Activated T-cell treated with anti-CD3 and anti-CD28 coated beads for 48 hours (primary cell): ENCODE results near the gene MON1A.
"Not testable (repeated sequence)": the region's sequence is repeated elsewhere in the genome, so short reads cannot be mapped to it uniquely, and the experiment has no call there.

Experiments used
- DNase-seq: peaks from one replicate; pipeline ENCODE4 v3.0.0-alpha.2; 2020; ENCODE audit warnings: low read depth

The MON1A gene, protein sequence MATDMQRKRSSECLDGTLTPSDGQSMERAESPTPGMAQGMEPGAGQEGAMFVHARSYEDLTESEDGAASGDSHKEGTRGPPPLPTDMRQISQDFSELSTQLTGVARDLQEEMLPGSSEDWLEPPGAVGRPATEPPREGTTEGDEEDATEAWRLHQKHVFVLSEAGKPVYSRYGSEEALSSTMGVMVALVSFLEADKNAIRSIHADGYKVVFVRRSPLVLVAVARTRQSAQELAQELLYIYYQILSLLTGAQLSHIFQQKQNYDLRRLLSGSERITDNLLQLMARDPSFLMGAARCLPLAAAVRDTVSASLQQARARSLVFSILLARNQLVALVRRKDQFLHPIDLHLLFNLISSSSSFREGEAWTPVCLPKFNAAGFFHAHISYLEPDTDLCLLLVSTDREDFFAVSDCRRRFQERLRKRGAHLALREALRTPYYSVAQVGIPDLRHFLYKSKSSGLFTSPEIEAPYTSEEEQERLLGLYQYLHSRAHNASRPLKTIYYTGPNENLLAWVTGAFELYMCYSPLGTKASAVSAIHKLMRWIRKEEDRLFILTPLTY

DNA sequence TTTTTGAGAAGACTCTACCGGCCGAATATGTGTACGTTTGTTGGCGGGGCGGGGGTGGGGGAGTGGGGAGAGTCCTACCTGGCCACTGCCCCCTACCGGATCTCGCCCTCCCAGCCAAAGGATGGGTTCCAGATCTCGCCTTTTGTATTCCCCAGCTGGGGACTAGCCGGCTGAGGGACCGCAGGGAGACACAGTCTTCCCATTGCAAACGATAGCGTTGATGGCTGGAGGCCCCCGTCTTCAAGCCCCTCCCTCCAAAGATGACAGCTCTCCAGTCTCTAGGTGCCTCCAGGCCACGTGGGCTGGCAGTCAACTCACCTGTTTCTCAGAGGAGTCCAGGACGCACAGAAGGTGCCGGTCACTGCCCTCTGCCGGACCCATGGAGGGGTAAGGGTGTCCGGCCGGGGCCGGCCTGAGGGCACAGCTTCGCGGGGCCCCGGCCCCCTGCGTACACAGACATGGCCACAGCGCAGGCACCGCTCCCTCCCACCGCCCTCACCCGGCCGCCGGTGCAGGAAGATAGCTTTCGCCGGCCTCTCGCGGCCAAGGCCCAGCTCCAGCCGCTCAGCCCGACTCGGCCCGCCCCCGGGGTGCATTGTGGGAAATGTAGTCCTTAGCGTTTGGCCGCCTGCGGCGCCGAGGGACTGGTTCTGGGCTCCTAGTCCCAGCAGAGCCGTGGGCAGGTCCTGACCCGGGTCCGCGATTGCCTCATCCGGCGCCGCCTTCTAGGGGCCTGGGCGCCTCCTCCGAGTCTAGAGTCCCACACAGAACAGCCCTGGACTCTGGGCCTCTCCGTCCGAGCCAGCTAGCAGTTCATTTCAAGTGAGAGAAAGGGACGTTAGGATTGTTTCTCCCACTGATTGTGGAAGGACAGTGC, at the start of gene MON1A:
TSS of gene MON1A (minus strand) at position 521 of the 877 bp plus-strand sequence. CDS start 16,465 bp downstream, outside the sequence.
- peak; percentile 86 for DNase-seq

DNA sequence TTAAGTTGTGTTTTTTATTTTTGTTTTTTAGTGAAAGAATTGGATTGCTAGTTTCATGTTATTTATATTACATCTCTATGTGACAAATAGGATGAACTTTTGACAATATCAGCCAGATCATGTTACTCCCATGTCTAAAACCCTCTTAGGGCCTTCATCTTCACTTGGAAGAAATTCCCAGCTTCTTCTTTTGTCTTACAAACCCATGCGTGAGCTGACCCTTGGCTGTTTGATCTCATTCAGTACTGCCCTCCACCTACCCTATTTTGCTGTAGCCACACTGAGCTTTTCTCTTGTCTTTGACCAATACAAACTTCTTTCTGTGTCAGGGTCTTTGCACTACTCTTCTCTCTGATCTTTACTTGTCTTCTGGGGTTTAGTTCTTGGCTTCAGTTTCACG, 47.3 kb upstream of the MON1A start:
- DNase-seq = no peak

GRCh38 chr3:49972656-49973055, 43.0 kb upstream of the MON1A start:
- DNase-seq = no peak

DNA sequence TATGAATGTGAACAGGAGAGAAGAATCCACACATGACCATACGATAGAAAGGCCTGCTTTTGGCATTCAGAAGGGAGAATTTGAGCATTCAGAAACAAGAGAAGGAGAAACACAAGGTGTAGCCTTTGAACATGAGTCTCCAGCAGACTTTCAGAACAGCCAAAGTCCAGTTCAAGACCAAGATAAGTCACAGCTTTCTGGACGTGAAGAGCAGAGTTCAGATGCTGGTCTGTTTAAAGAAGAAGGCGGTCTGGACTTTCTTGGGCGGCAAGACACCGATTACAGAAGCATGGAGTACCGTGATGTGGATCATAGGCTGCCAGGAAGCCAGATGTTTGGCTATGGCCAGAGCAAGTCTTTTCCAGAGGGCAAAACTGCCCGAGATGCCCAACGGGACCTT, 38.7 kb upstream of the MON1A start:
- DNase-seq = no peak

- DNase-seq = no peak
Measured at GRCh38 chr3:49967291-49967690, 37.7 kb upstream of the MON1A start.

GRCh38 chr3:49966233-49966942, 36.8 kb upstream of the MON1A start:
- no peak for DNase-seq

DNA sequence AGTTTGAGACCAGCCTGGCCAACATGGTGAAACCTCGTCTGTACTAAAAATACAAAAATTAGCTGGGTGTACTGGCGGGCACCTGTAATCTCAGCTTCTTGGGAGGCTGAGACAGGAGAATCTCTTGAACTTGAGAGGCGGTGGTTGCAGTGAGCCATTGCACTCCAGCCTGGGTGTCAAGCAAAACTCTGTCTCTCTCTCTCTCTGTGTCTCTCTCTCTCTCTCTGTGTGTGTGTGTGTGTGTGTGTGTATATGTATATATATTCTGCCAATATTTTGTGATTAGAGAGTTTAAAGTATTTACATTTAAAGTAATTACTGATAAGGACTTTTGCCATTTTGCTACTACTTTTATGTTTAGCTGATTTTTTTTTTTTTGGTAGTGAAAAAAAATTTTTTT, 26.0 kb upstream of the MON1A start:
- DNase-seq = no peak

DNA sequence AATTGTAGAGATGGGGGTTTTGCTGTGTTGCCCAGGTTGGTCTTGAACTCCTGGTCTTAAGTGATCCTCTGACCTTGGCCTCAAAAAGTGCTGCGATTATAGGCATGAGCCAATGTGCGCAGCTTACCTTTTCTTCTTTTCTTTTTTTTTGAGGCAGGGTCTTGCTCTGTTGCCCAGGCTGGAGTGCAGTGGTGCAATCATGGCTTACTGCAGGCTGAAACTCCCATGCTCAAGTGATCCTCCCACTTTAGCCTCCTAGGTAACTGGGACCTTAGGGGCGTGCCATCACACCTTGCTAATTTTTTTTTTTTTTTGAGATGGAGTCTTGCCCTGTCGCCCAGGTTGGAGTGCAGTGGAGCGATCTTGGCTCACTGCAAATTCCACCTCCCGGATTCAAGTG, 23.3 kb upstream of the MON1A start:
- DNase-seq = no peak

- DNase-seq = no peak
Measured at GRCh38 chr3:49942651-49943050, 13.0 kb upstream of the MON1A start.

GRCh38 chr3:49940667-49941249, 11.1 kb upstream of the MON1A start:
- no peak for DNase-seq

- peak; percentile 94 for DNase-seq
Measured at GRCh38 chr3:49939858-49940666, 10.5 kb upstream of the MON1A start, which contains the start of gene RBM6. RBM6 (plus strand) TSS chr3:49940150; CDS start chr3:49962642, 22,492 bp downstream.

- DNase-seq = no peak
Measured at GRCh38 chr3:49937090-49937489, 7.5 kb upstream of the MON1A start.

GRCh38 chr3:49932281-49932680, 2.7 kb upstream of the MON1A start:
- not testable (repeated sequence) for DNase-seq

GRCh38 chr3:49930922-49931321, 1.3 kb upstream of the MON1A start:
- DNase-seq = no peak

DNA sequence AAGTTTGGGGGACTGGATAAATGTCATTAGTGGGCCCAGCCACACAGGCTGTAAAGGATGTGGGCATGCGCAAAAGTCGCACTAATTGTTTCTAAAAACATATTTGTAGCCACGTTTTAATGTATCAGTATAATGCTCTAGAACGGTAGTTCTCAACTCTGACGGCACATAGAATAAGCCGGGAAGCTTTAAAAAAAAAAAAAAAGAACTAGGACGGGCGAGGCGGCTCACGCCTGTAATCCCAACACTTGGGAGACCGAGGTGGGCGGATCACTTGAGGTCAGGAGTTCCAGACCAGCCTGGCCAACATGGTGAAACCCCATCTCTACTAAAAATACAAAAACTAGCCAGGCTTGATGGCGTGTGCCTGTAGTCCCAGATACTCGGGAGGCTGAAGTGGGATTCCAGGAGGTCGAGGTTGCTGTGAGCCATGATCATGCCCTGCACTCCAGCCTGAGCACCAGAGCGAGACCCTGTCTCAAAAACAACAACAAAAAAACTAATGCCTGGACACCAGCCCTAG, 618 bp upstream of the MON1A start:
- no peak for DNase-seq

DNA sequence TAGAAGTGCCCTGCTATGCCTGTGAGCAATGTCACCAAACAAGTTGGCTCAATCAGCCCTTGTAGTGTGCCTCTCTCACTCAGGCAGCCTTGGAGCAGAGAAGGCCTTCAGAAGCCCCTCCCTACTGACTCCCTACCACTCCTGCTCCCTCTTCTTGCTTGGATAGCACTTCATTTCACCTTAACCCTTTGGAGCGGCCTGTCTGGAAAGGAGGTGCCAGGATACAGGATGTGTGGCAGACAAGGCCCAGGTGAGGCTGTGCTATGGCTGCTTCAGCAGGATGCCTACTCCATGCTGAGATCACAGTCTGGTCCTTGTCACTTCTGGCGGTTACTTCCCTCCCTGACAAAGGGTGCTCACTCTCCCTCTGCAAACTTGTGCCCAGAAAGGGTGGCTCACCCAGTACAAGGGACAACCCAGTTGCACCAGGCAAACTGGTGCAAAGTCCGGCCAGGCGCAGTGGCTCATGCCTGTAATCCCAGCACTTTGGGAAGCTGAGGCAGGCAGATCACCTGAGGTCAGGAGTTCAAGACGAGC, 1.1 kb downstream of the MON1A start:
- no peak for DNase-seq

- DNase-seq = no peak
Measured at GRCh38 chr3:49927798-49928197, 1.8 kb downstream of the MON1A start.

GRCh38 chr3:49926117-49926728, 3.4 kb downstream of the MON1A start:
- no peak for DNase-seq

DNA sequence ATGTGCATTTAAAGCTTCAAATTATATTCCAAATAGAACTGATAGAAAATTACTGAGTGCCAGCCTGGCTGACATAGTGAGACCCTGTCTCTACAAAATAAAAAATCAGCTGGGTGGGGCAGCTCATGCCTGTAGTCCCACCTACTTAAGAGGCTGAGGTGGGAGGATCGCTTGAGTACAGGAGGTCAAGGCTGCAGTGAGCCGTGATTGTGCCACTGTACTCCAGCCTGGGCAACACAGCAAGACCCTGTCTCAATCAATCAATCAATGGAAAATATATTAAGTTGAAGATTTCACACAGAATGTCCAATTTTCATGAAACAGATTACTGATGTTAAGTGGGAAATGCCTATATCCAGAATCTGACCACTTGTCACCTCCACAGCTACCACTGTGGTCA, 4.1 kb downstream of the MON1A start:
- no peak for DNase-seq

DNA sequence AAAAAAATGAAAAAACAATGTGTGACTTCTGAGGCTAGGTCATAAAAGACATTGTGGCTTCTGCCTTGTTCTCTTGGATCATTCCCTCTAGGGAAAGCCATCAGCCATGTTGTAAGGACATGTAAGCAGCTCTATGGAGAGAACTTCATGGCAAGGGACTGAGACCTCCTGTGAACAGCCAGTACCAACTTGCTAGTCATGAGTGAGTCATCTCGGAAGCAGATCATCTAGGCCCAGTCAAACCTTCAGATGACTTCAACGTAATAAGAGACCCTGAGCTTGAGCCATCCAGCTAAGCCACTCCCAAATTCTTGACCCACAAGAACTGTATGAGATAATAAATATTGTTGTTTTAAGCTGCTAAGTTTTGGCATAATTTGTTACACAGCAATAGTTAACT, 4.9 kb downstream of the MON1A start:
- no peak for DNase-seq
